22Rv1 (cell line): ENCODE results near the gene SAP30L.
A peak's percentile ranks its signal among the peaks of the same experiment; 100 is the strongest.

ENCODE experiments used
- H3K27ac ChIP-seq: fragments of 450-650 bp; 2 replicates; pipeline ENCODE4 v1.5.1; 2017
- ZFX ChIP-seq: fragments of 450-650 bp; IDR thresholded peaks from 2 replicates; pipeline ENCODE4 v1.6.1; 2017; ENCODE audit warnings: antibody characterized with exemption, borderline replicate concordance
- TF ChIP-seq, protein P1 (sequence below): fragments of 450-650 bp; IDR thresholded peaks from 2 replicates; pipeline ENCODE4 v1.5.1; 2017; ENCODE audit warnings: mild to moderate bottlenecking

Gene SAP30L

DNA sequence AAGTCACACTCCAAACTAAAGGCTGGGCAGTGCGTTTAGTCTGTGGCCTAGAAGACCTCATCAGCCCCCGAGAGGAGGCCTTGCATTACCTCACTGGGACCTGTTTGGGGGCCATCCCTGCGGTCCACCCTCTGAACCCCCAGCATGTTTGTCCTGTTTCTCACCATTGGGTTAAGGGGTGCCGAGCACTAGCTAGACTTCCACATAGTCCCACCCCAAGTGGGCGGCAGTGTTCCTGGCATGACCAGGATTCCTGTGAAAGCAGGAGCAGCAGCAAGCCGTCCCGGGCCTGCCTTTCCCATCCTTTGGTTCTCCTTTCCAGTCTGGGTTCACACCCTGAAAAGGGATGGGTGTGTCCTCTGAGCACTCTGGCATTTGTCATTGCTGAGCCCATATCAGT lies 26.6 kb upstream of the SAP30L start:
- TF ChIP-seq, protein P1, sequence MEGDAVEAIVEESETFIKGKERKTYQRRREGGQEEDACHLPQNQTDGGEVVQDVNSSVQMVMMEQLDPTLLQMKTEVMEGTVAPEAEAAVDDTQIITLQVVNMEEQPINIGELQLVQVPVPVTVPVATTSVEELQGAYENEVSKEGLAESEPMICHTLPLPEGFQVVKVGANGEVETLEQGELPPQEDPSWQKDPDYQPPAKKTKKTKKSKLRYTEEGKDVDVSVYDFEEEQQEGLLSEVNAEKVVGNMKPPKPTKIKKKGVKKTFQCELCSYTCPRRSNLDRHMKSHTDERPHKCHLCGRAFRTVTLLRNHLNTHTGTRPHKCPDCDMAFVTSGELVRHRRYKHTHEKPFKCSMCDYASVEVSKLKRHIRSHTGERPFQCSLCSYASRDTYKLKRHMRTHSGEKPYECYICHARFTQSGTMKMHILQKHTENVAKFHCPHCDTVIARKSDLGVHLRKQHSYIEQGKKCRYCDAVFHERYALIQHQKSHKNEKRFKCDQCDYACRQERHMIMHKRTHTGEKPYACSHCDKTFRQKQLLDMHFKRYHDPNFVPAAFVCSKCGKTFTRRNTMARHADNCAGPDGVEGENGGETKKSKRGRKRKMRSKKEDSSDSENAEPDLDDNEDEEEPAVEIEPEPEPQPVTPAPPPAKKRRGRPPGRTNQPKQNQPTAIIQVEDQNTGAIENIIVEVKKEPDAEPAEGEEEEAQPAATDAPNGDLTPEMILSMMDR: no peak
- TF ChIP-seq ZFX: no peak
- H3K27ac ChIP-seq: no peak overlapping the region

DNA sequence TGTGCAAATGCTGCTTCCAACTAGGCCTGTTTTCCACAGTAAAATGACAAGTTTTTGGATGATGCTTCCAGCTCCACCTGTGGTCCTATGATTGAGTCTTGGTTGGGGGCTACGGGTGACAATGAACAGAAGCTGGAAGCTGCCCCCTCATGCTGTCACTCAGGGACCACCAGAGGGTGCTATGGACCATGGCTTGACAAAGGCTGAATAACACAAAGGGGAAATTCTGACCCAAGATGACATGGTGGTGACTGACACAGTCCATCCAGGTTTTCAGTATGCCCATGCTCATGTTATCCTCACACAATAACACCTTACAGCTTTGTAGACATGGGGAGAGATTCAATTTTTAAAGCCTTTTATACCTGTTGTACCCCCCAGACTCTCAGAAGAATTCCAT lies 23.9 kb upstream of the SAP30L start:
- H3K27ac ChIP-seq: no peak overlapping the region
- TF ChIP-seq ZFX: no peak
- TF ChIP-seq, protein P1: peak; percentile 46

DNA sequence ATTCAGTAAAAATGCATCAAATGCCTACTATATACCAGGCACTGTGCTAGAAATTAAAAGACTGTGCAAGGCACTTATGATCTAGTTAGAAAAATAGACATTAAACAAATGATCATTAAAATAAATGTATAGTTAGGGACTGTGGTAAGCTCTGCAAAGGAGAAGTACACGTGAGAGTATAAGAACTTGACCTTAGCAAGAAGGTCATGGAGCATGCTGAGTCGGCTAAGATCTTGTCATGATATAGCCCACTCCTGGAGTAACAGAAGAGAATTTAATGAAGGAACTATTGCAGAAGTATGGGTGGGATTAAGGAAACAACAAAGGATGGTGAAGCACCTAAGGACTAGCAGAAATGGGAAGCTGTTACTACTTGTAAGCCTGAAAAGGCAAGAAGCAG lies 23.5 kb upstream of the SAP30L start:
- no peak overlapping the region for H3K27ac ChIP-seq
- no peak for TF ChIP-seq ZFX
- TF ChIP-seq, protein P1: no peak

DNA sequence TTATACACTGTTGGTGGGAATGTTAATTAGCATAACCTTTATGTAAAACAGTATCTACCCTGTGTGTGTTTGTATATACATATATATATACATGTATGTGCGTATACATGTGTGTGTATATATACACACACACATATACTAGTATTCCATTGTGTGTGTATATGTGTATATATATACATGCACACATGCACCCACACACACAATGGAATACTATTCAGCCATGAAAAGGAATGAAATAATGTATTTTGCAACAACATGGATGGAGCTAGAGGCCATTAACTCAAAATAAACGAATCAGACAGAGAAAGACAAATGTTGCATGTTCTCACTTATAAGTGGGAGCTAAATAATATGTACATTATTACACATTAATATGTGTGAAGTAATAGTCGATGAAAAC lies 17.6 kb upstream of the SAP30L start:
- H3K27ac ChIP-seq: no peak overlapping the region
- TF ChIP-seq, protein P1: no peak
- TF ChIP-seq ZFX: no peak

DNA sequence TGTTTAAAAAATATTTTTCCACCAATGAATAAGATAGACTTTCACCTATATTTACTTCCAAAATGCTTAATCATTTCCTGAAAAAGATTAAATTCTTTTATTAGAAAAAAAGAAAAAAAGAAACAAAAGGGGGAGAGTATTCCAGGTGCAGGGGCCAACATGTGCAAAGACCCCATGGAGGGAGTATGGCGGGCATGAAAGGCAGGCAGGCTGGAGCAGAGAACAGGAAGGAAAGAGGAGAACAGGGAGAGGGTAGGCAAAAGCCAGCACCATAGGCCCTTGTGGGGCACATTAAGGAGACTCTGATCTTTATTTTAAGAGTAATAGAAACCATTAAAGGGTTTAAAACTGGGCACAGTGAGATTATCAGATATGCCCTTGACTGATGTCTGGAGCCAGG lies 16.5 kb upstream of the SAP30L start:
- TF ChIP-seq ZFX: no peak
- TF ChIP-seq, protein P1: no peak
- no peak overlapping the region for H3K27ac ChIP-seq

DNA sequence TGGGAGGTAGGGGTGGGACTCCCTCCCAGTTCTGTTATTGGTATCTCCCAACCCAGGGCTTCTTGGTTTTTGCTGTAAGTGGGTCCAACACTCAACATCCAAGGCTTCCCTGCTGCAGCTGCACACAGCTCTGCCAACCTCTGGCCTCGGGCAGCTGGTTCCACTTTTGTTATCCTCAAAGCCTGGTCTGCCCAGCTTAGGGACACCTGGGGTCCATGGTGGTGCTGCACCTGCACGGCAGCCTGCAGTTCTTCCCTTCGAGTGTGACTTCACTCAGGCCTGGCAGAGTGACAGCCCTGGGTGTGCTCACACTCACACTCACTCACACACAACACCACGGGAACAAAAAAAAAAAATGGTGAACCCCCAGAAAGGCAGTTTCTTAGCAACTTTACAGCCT lies 15.3 kb upstream of the SAP30L start:
- no peak overlapping the region for H3K27ac ChIP-seq
- TF ChIP-seq, protein P1: no peak
- TF ChIP-seq ZFX: no peak

DNA sequence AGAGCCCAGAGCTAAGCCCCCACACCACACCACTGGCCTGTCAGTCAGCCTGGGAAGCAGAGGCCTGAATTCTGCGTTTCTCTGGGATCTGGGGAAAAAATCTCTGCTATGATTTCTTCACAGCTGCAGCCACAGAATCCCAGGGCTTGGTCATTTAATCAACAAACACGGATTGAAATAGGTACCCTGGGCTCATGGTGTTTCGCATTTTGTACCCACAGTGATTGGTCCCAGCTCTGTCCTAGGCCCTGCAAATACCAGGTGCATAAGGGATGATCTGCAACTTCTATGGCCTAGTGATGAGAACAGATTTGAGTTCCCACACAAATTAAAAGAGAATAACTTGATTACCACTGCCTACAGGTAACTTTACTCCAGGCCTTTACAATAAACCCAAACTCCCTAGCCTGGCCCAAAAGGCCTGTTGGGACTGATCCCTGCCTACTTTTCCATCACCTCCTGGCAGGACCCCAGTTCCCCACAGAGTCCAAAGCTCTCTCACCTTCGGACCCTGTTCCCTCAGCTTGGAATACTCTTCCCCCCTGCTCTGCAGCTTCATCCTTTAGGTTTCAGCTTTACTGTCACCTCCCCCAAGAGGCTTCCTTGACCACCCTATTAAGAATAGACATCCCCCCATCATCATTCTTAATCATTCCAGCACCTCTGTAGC lies 14.7 kb upstream of the SAP30L start:
- no peak for TF ChIP-seq ZFX
- TF ChIP-seq, protein P1: no peak
- H3K27ac ChIP-seq: no peak overlapping the region
